Left kidney (tissue), 2 donors: Measurements from ENCODE around the gene RFPL4A. TPM values are rescaled to one million over a fixed set of nuclear protein-coding genes. Genes with fewer than 3 reads are reported as not detected.

Source experiments
- DNase-seq: peaks from one replicate; pipeline ENCODE4 v3.0.0-alpha.2; 2013
- polyA plus RNA-seq: library from polyadenylated mRNA; unstranded; fragments of 120-200 nt; gene quantifications from one replicate; pipeline ENCODE4 v1.2.1, GENCODE V29; 2013; ENCODE audit not compliant: insufficient read length

The RFPL4A gene
- polyA plus RNA-seq, 1 donor: not detected

DNA sequence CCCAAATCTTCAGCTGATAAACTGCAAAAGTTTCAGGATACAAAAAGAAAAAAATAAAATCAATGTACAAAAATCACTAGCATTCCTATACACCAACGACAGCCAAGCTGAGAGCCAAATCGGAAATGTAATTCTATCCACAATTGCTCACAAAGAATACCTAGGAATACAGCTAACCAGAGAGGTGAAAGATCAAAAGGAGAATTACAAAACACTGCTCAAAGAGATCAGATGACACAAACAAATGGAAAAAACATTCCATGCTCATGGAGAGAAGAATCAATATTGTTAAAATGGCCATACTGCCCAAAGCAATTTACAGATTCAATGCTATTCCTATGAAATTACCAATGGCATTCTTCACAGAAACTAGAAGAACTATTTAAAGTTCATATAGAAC lies 43.4 kb downstream of the RFPL4A start:
- DNase-seq: no peak

DNA sequence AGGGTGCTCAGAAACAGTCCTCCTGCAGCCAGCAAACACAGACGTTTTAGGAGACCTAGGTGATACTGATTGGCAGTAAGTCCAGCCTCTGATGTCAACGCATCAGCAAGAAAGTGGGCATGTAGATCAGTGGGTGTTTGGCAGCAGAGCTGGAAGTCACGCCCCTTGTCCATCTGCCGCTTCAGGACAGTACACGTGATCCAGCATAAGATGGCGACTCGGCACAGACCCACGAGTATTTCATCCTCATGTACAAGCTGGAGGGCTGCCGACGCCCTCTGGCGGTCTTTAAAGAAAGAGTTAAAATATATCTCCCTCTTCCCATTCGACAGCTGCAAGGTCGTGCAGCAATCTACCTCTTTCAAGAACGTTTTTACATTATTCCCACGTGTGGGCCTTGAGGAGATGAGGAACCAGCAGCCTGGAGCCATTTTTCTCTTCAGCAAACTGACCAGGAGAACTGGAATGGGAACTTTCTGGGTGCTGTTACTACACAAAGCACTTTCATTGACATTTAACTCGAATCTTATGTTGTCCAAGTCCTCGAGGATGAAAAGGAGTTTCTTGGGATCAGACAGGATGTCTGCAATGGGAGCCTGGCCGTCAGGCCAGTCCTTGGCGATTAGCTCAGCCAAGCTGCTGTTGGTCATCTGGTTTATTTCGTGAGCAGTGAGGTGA lies 50.6 kb downstream of the RFPL4A start:
- peak; percentile 20 for DNase-seq

DNA sequence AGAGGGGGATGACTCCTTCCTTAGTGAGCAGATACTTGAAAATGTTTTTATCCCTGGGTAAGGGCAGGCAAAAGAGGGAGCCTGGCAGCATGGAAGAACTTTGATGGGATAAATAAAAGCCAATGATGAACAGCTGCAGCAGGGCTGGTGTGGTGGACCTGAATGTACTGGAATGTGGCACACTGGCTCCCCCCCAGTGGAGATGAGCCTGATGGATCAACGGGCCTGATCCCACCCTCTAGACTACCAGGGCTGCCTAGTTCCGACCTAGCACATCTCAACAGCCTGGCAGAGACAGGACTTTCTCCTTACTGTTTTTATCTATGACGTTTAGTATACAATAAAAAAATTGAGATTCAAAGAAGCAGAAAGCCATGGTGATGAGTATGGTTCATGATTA lies 52.4 kb downstream of the RFPL4A start:
- no peak for DNase-seq

DNA sequence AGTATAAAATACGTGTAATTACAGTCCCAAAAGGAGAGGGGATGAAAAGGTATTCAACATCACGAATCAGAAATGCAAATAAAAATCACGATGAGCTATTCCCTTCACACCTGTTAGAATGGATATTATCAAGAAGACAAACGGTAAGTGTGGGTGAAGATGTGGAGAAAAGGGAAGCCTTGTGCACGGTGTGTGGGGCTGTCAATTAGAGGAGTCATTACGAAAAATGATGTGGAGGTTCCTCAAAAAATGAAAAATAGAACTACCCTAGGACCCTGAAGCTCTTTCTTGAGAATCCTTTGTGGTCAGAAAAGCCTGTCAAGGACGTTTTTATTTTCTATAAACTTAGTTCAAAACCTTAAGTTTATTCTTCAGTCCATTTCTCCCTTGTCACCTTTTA lies 53.6 kb downstream of the RFPL4A start:
- no peak for DNase-seq

Other genes starting within 250 kb of the RFPL4A start
- 1.1 TPM for gene SBK2, start 222.0 kb upstream of the RFPL4A start, polyA plus RNA-seq
- gene SBK3, start 213.6 kb upstream of the RFPL4A start, polyA plus RNA-seq: 0.58 TPM
- gene ZNF579, start 178.2 kb upstream of the RFPL4A start, polyA plus RNA-seq: 16.1 TPM
- gene FIZ1, start 159.6 kb upstream of the RFPL4A start, polyA plus RNA-seq: 20.7 TPM
- 5.4 TPM for gene ZNF524, start 158.8 kb upstream of the RFPL4A start, polyA plus RNA-seq
- 6.3 TPM for gene ZNF865, start 153.4 kb upstream of the RFPL4A start, polyA plus RNA-seq
- gene ZNF784, start 134.5 kb upstream of the RFPL4A start, polyA plus RNA-seq: 10.0 TPM
- gene ZNF580, start 118.1 kb upstream of the RFPL4A start, polyA plus RNA-seq: 39.9 TPM
- 20.7 TPM for gene ZNF581, start 115.4 kb upstream of the RFPL4A start, polyA plus RNA-seq
- gene CCDC106, start 110.9 kb upstream of the RFPL4A start, polyA plus RNA-seq: 19.3 TPM
- gene U2AF2, start 104.1 kb upstream of the RFPL4A start, polyA plus RNA-seq: 164 TPM
- gene EPN1, start 83.9 kb upstream of the RFPL4A start, polyA plus RNA-seq: 83.3 TPM
- gene NLRP9, start 20.7 kb upstream of the RFPL4A start, polyA plus RNA-seq: 0.17 TPM
- gene RFPL4AL1, start 10.0 kb downstream of the RFPL4A start, polyA plus RNA-seq: 0.25 TPM
- 0.25 TPM for gene NLRP11, start 72.9 kb downstream of the RFPL4A start, polyA plus RNA-seq
- gene NLRP4, start 77.4 kb downstream of the RFPL4A start, polyA plus RNA-seq: not detected
- not detected for gene NLRP13, start 173.2 kb downstream of the RFPL4A start, polyA plus RNA-seq
- gene NLRP8, start 188.7 kb downstream of the RFPL4A start, polyA plus RNA-seq: 0.03 TPM
- gene NLRP5, start 227.7 kb downstream of the RFPL4A start, polyA plus RNA-seq: not detected